Astrocyte of the hippocampus (primary cell): ENCODE data around the gene DCDC2B.

ENCODE experiments used
- DNase-seq: peaks from one replicate; pipeline ENCODE4 v3.0.0; 2011; ENCODE audit warnings: low read depth, low spot score

Gene DCDC2B

DNA sequence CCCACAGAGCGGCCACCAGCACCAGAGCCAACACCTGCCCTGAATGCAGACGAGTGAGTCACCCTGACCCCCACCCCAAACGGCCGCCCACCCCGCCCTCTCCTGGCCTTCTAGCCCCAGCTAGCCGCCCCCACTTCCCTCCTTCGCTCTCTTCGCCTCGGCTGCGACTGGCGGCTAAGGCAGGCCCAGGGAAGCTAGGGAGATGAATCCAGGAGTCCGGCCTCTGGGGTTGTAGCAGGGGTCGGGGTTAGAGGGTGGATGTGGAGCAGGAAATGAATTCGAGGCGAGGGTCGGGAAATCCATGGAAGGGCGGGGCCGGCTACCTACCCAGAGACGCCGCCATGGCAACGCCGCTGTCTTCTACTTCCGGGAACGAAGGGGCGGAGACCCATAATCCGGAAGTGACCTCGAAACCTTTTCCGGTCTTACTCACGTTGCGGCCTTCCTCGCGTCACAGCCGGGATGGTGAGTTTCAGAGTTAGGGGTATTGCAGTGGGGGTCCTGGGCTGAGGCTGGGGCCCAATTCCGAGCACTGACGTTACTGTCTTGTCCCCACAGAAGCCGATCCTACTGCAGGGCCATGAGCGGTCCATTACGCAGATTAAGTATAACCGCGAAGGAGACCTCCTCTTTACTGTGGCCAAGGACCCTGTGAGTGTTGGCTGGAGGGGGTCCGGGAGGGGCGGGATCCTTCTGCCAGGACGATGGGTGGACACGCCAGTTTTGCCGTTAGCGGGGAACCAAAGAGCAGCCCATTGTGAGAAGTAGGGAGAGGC is 13.3 kb downstream of the DCDC2B start, which contains the start of the genes EIF3I and TMEM234:
TSS of gene EIF3I (plus strand) at position 428 of the 776 bp plus-strand sequence. CDS start at position 463, 35 bp downstream.
TSS of gene TMEM234 (minus strand) at position 374 of the 776 bp plus-strand sequence. CDS start at position 343, 31 bp downstream.
- DNase-seq, result peak; percentile 96

DNA sequence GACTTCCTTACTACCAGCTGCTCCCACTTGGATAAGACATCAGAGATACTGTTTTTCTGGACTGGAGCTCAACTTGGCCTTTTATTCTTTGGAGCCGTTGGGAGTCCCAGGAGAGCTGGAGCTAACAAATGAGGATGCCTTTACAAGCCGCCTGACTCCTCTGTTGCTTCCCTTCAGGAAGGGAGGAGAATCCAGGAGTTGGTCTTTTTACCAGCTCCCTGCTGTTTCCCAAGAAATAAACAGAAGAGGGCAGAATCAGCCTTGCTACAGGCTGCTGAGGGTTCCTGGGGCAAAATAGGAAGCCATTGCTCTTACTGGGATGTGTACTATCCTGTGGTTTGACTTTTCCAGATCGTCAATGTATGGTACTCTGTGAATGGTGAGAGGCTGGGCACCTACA is 14.8 kb downstream of the DCDC2B start:
- no peak for DNase-seq

DNA sequence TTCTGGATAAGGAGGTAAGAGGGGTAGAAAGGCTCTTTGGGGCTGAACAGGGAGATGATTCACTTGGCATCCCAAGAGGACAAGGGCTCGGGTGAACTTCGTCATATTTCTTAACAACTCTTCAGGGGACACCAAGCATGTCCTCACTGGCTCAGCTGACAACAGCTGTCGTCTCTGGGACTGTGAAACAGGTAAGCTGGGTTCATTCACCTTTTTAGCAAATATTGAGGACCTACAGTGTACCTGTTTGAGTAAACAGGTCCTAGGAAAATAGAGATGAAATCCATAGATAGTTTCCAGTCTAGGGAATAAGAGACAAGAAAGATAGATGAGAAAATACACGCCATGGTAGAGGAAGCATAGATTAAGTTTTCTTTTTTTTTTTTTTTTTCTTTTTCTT is 15.4 kb downstream of the DCDC2B start:
- no peak for DNase-seq

DNA sequence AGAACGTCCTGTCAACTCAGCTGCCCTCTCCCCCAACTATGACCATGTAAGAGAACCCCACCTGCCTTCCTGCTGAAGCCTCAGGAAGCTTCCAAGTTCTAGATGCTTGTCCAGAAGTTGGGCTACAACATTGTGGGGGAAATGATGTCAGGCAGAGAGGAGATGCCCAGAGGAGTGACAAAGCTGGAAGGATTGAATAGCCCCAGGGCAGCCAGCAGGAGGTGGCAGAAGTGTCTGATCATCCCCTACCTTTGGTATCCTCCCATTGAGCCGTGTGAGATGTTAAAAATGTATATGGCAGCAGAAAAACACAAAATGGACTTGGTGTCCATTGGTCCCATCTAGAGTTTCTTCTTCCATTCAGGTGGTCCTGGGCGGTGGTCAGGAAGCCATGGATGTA is 19.9 kb downstream of the DCDC2B start:
- DNase-seq, result no peak

DNA sequence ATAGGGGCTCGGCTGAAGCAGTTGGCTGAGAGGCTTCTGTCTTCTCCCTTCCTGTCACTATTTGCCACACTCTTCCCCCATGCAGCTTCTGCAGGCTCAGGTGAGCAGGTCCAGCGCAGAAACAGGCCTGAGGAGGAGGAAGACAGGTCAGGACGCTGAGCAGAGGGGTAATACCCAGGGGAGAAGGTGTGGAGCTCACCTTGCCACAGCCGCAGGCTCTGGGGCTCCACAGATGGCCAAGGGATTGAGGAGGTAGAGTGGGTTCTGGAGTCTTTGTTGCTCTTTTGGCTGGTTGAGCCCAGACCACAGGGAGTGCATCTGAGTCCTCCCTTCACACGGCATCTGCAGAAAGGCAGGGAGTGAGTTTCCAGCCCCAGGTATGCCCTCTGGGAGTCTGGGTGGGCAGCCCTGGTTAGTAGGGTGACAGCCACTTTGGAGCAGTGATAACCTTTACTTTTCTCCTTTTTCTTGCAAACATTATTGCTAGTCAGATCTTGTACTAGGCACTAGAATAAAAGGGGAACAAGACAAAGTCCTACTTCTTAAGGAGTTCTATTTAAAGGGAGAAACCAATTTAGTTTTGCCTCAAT is 23.0 kb downstream of the DCDC2B start:
- no peak for DNase-seq

DNA sequence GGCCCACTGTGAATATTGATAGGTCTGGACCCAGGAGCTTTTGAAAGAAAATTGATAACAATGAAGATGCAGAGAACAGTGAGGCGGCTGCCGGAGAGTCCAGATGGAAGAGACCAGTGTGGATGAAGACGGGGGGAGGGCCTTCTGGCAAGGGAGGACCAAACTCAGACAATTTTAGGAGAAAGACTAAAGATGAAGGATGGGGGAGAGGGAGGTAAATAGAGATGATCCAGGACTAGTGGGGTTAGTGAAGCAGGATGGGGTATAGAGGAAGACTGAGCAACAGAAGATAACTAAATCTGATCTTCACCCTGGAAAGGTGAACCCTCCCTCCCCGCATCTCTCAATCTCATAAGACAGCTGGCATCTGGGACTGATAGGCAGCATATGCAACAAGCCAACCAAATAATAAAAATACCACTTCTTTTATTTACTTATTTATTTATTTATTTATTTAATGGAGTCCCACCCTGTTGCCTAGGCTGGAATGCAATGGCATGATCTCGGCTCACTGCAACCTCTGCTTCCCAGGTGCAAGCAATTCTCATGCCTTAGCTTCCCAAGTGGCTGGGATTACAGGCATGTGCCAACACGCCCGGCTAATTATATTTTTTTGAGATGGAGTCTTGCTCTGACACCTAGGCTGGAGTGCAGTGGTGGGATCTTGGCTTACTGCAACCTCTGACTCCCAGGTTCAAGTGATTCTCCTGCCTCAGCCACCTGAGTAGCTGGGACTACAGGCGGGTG is 23.8 kb downstream of the DCDC2B start:
- DNase-seq, result no peak

DNA sequence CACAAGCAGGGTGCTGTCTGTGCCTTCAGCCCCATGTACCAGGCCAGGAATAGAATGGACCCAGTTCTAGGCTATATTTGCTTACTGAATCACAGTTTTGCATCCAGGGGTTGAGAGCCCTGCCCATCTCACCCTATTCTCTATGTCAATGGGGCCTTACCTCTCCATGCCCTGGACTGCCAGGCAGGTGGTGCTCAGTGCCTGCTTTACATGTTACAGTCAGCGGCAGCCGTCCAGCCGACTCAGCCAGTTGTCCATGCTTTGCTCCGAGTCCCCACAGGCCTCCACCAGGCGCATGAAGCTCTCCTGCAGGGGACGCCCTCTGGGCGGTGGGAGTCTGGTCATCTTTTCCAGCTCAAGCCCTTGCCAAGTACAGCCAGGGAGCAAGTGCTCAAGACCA is 25.9 kb downstream of the DCDC2B start:
- no peak for DNase-seq

DNA sequence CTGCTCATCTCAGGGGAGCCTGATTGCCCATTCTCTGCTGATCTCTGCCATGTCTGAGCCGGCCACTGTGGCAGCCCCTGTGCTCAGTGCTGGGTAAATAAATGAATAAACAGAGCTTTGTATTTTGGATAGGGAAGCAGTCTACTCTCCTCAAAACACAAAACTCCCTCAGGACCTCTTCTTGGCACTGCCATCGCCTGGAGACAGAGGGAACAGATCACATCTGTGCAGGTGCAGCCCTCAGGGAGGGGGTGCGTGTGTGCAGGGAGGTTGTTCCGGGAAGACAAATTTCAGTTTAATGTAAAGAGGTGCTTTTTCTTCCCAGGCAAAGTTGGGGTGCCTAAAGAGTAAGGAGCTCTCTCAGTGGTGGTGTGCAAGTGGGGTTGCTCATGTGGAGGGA is 30.4 kb downstream of the DCDC2B start:
- no peak for DNase-seq

DNA sequence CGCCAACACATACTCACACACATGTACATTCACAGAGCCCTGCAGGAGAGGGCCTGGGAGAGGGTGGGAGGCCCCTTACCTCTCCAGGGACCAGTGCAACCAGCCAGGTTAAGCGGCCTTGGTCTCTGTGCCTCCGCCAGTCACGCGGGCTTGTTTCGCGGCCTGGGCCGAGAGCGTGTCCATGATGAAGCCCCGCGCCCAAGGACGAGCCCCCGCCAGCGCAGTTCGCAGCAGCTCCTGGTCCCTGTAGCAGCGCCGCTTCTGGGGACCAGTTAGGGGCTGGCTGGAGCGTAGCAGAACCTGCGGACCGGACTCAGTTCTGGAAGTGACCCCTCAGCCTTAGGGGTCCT is 30.9 kb downstream of the DCDC2B start:
- peak; percentile 18 for DNase-seq

DNA sequence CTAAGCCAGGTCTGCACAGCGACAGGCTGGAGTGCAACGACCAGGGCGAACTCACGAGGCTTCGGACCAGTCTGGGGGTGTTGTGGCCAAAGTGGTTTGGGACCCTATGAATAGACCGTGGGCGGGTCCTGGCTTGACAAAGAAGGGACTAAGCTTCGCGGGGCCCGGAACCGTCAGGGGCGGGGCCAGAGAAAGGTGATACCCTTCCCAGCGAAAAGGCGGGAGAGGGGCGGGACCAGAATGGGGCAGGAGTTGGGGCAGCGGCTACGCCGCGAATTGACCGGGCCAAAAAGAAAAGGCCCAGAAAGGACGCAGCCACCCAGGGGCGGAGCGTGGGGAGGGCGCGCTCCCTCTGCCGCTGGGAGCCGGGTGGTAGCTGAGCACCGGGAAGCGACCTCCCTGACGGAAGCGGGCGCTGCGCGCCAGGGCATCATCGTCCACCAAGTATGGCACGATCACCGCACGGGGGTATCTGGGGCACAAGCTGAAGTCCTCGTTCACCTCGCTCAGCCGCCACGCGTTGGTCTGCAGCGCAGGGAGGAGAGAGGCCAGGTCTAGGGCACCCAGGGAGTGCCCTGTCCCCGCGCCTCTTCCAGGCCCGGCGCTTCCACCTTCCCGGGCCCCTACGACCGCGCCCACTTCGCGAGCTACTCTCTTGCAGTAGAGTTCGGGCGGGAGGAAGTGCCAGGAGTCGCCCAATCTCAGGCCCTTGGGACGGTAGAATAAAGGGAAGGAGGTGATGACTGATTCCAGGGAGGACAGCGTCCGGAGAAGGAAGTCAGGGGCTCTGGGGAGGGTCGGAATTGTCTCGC is 31.5 kb downstream of the DCDC2B start:
- peak; percentile 75 for DNase-seq

DNA sequence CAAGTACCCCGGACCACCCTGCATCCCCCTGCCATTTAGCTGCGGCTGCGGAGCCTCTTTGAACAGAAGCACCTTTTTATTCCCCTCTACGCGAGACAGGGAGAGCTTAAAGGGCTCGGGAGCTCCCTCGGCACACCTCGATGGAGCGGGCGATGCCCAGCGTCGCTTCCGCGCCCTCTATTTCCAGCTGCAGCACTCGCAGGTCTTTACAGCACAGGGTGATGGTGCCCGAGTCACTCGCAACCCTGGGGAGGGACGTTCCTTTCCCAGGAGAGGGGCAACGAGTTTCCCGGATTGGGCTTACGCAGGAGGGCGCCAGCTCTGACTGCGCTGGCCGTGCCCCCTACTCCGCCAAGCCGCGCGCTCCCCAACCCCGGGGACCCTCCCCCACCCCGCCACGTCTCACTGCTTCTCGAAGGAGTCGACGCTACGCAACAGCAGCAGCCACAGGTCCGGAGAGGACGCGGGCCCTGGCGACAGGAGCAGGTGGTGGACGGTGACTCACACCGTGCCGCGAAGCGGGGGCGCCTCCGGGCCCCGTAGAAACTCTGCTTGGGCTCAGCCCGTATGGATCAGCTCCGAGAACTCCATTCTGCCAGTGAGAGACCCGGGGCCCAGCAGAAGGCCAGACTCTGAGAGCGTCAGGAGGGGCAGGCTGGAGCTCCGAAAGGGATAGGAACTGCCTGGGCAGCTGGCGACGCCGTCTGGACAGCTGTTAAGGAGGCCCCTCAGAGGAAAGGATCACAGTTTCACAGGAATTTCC is 32.3 kb downstream of the DCDC2B start:
- DNase-seq, result peak; percentile 63

DNA sequence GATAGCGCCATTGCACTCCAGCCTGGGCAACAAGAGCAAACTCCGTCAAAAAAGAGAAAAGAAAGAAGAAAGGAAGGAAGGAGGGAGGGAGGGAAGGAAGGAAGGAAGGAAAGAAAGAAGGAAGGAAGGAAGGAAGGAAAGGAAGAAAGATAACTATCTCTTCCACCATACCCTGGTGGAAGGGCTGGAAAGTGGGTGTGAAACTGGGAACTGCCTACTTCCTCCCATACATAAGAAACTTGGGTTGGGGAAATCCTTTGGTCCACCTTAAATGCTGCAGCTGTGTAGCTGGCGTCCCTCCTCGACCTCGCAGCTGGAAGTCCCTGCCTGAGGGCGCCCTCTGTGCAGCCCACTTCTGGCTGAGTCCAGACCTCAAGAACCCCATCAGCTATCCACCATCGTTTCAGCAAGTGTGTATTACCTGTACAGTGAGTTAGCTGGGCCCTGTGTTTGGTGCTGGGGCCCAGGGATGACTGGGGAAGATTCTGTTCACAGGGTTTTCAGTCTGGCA is 33.5 kb downstream of the DCDC2B start:
- no peak for DNase-seq

DNA sequence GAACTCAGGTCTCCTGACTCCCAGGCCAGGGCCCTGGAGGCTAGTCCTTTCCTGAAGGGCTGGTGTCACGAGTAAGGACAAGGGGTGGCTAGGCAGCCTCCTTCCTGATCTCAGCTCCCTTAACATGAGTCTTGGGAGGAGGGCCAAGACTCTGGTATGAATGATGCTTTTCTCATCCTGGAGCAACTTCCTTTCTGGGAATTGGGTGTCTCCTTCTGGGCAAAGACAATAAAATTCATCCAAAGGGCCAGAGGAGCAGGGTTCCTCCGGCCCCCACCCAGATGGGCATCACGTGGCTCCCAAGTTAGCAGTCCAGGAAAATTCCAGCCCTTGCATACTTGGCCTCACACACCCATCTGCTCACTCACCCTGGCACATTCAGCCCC is 38.0 kb downstream of the DCDC2B start, which contains the start of gene FAM167B:
TSS of gene FAM167B (plus strand) at position 335 of the 386 bp plus-strand sequence. CDS start 200 bp downstream, outside the sequence.
- no peak for DNase-seq

DNA sequence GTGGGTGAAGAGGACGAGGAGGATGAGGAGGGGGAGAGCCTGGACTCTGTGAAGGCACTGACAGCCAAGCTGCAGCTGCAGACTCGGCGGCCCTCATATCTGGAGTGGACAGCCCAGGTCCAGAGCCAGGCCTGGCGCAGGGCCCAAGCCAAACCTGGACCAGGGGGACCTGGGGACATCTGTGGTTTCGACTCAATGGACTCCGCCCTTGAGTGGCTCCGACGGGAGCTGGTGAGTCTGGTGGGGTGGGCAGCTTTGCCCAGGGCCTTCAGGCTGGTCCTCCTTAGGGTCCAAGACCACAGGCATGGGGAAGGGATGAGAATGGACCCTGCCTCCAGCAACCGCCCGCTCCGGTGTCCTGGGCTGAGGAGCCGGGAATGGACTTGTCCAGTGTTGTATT is 38.6 kb downstream of the DCDC2B start:
- no peak for DNase-seq

DNA sequence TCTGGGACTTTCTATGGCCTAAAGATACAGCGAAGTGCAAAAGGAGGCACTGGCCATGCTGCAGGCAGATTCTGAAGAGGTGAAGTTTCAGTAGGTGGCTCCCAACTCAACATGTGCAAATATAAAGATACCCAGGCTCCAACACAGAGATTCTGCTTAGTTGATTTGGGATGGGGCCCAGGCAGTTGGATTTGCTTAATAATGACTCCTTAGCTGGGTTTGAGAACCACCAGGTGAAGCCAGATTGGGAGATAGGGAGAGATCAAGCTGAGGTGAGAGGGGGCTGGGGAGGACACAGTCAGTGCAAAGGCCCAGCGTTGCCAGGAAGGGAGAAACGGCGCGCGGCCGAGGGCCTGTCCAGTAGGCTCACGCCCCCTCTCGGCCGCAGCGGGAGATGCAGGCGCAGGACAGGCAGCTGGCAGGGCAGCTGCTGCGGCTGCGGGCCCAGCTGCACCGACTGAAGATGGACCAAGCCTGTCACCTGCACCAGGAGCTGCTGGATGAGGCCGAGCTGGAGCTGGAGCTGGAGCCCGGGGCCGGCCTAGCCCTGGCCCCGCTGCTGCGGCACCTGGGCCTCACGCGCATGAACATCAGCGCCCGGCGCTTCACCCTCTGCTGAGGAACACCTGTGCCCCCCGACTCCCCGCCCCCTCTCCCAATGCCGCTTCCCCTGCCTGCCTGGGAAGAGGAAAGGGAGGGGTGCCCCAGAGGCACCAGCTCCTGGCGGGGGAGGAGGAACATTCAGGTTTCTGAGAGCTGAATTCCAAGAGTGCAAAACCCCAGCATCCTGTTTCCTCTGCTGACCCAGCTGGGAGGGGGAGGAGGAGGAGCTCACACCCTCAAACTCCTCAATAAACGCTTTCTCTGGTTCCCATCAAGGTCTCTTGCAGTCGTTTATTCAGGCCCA is 39.3 kb downstream of the DCDC2B start:
- peak; percentile 80 for DNase-seq

DNA sequence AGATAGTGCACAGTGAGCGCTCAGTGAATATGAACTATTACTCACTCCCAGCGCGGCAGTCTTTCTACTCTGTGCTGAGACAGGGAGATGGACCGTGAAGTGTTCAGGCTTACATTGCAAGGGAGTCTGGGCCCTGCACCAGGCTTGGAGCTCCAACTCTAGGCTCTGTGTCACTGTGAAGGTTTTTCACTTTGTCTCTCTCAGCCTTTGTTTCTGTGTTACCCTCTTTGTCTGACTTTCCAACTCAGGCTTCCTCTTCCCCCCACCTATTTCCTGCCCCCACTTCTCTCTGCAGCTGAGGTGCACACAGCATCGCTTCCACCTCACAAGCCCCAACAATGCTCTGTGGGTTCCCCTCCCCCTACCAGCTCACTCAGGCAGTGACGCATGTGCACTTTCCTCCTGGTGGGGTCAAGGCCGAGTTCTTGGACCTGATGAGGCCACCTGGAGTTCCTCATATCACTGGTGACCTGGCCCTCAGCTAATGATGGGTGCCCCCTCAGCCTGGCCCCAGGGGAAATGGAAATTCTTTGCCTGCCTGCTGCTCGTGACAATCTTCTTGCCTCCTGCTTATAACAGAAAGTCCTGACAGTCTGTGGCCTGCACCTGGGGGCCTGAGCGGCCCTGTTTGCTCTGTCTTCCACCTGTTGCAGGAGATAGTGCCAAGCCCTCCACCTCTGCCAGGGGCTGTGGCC is 41.1 kb downstream of the DCDC2B start:
- peak; percentile 26 for DNase-seq

DNA sequence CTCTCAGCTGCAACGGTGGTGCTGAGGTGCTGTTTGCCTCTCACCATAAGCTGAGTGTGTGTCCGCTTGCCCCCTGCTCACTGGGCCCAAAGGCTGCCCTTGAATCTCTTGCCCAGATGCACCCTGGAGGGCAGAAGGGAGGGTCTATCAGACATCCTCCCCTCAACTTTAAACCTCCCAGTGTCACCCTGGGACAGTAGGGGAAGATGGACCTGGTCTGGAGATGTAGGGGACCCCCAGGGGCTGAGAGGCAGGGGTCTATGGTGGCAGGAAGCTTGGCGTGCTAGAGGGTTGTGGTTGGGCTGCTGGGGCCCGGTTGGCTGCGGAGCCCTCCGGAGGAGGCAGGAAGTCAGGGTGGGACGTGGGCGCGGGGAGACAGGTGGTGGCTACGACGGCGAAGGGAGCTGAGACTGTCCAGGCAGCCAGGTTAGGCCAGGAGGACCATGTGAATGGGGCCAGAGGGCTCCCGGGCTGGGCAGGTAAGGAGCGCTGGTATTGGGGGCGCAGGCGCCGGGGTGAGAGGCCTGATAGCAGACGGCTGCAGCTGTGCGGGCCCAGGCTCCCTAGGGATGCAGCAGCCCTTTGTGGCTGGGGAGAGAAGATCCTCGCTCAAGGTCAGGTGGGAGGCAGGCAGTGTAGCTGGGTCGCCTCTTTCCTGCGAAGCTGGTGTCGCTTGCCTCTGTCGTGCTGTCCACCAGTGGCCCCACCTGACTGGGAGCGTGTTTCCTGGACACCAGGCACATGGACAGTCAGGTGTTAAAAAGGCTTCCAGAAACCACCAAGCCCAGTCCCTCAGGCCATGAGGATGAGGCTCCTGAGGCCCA is 42.2 kb downstream of the DCDC2B start, which contains the start of gene LCK:
TSS of gene LCK (plus strand) at position 373 of the 824 bp plus-strand sequence. CDS start 23,065 bp downstream, outside the sequence.
- DNase-seq, result no peak
